Right ventricle myocardium inferior (tissue), 1 donor: Measurements from ENCODE around the gene MARK4. TPM values are rescaled to one million over a fixed set of nuclear protein-coding genes. Genes with fewer than 3 reads are reported as not detected.
"Not testable (repeated sequence)": the region's sequence is repeated elsewhere in the genome, so short reads cannot be mapped to it uniquely, and the experiment has no call there.

Experiments used
- ATAC-seq: fragments of 200-7000 bp; cut with Tn5 transposase; one replicate; pipeline ENCODE4 v1.9.1; 2020; ENCODE audit warnings: mild to moderate bottlenecking, moderate library complexity
- DNase-seq: peaks from one replicate; pipeline ENCODE4 v3.0.0; 2021; ENCODE audit errors: missing footprints
- intact Hi-C: fragments of 100-400 bp; cut with DNase I; formaldehyde crosslinking; loops from one replicate; pipeline ENCODE4 v1.11.0; 2022
- long read RNA-seq: library from polyadenylated mRNA; unstranded; transcript quantifications from one replicate; pipeline ENCODE4 v2.0.0, GENCODE V29; 2021
- total RNA-seq: library from RNA; stranded (reverse); fragmentation: NEBNext Ultra II Directional; extraction: Animal tissue kit (Norgen Biotek cat#: 25700); gene quantifications from one replicate; pipeline ENCODE4 v1.2.1, GENCODE V29; 2021
- donor health status: DM: no; HTN: yes; CAD: no; lungs with severe emphysema.

MARK4 gene
- total RNA-seq: 24.8 TPM
- long read RNA-seq, full-length matches to known transcripts: 1 of 13 reads
- long read RNA-seq, partial matches to known transcripts: 9 of 13 reads
- long read RNA-seq, other reads (novel, unspliced or antisense): 3 of 13 reads

DNA sequence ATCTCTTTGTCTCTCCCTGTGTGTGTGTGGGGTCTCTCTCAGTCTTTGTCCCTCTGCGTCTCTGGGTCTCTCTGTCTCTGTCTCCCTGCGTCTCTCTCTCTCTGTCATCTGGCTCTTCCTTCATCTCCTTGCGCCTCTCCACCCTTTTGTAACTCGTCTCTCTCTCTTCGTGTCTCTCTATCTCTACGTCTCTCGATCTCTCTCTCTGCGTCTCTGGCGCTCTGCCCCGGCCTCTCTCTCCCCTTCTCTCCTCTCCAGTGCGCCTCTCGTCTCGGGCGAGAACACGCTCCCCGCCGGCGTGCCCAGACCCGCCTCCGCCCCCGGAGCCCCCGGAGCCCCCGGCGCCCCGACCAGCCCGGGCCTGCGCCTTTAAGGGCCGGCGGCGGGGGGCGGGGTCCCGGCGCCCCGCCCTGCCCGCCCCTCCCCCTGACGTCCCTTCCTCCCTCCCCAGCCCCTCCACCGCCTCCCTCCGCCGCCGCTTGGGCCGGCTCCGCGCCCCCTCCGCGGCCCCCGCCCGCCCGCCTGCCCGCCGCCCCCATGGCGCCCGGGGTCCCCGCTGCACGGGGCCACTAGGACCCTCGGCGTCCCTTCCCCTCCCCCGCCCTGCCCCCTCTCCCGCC, at the start of gene MARK4:
TSS of gene MARK4 (plus strand) at position 440 of the 620 bp plus-strand sequence. CDS start 318 bp downstream, outside the sequence.
- ATAC-seq (peak; percentile 70), DNase-seq (peak; percentile 78)
- intact Hi-C loops: no loop called here

GRCh38 chr19:45202637-45203036, 48.4 kb upstream of the MARK4 start:
- intact Hi-C loops: loop anchor here (10.0 kb wide), 1 partner anchor 142 kb away; the partner anchor contains the start of gene KLC3
- ATAC-seq (no peak), DNase-seq (no peak)

GRCh38 chr19:45205810-45206209, 45.3 kb upstream of the MARK4 start:
- intact Hi-C loops: loop anchor here (10.0 kb wide), 1 partner anchor 139 kb away; the partner anchor contains the start of gene KLC3
- no peak for ATAC-seq
- DNase-seq: no peak

- no peak for ATAC-seq
- intact Hi-C loops: loop anchor here (10.0 kb wide), 1 partner anchor 138 kb away; the partner anchor contains the start of gene KLC3
- DNase-seq: no peak
These were observed 44.7 kb upstream of the MARK4 start for GRCh38 chr19:45206328-45206727.

GRCh38 chr19:45211751-45212381, 39.2 kb upstream of the MARK4 start:
- intact Hi-C loops: loop anchor here (5.0 kb wide), 1 partner anchor 35 kb away; the partner anchor contains the start of gene EXOC3L2
- DNase-seq (peak; percentile 81), ATAC-seq (peak; percentile 52)

GRCh38 chr19:45213031-45213430, 38.0 kb upstream of the MARK4 start:
- DNase-seq (no peak), ATAC-seq (no peak)
- intact Hi-C loops: loop anchor here (5.0 kb wide), 1 partner anchor 34 kb away; the partner anchor contains the start of gene EXOC3L2

GRCh38 chr19:45215391-45216191, 35.5 kb upstream of the MARK4 start:
- no peak for ATAC-seq

GRCh38 chr19:45216667-45217066, 34.4 kb upstream of the MARK4 start:
- ATAC-seq: no peak
- intact Hi-C loops: no loop called here
- no peak for DNase-seq

More at GRCh38 chr19:45215391-45216191, 35.5 kb upstream of the MARK4 start:
- DNase-seq: no peak
- intact Hi-C loops: no loop called here

- ATAC-seq: no peak
These were observed 33.7 kb upstream of the MARK4 start for GRCh38 chr19:45217193-45217956.

DNA sequence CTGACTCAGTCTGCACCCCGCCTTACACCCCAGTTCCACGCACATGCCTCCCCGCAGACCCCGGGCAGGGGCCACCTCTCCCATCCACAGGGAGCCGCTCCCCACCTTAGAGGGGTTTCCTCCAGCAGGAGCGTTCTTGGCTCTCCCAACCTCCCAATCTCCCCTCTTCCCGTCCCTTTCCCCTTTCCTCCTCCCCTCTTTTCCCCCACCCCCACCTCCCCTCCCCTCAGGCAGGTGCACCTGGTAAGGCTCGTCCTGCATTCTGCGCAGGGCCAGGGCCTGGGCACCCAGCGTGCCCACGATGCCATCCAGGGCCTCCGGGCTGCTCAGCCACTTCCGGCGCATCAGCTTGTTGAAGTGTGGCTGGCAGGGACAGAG, 33.1 kb upstream of the MARK4 start:
- intact Hi-C loops: no loop called here
- DNase-seq (no peak), ATAC-seq (no peak)

More at GRCh38 chr19:45217193-45217956, 33.7 kb upstream of the MARK4 start:
- intact Hi-C loops: no loop called here
- DNase-seq: no peak

DNA sequence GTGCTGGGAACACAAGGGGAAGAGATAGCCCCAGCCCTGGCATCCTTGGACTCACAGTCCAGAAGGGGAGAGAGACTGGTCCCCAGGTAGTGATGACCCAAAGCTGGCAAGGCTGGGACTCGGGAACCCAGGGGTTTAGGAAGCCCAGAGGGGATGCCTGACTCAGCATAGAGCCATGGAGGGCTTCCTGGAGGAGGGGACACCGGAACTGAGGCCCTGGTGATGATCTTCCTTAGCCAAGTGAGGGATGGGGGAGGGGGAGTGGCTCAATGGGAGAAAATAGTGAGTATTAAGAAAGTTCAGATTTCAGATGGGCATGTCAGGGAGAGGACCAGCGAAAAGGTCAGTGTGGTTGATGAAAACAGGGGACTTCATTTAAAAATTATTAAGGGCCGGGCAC, 32.6 kb upstream of the MARK4 start:
- intact Hi-C loops: no loop called here
- DNase-seq (no peak), ATAC-seq (no peak)

DNA sequence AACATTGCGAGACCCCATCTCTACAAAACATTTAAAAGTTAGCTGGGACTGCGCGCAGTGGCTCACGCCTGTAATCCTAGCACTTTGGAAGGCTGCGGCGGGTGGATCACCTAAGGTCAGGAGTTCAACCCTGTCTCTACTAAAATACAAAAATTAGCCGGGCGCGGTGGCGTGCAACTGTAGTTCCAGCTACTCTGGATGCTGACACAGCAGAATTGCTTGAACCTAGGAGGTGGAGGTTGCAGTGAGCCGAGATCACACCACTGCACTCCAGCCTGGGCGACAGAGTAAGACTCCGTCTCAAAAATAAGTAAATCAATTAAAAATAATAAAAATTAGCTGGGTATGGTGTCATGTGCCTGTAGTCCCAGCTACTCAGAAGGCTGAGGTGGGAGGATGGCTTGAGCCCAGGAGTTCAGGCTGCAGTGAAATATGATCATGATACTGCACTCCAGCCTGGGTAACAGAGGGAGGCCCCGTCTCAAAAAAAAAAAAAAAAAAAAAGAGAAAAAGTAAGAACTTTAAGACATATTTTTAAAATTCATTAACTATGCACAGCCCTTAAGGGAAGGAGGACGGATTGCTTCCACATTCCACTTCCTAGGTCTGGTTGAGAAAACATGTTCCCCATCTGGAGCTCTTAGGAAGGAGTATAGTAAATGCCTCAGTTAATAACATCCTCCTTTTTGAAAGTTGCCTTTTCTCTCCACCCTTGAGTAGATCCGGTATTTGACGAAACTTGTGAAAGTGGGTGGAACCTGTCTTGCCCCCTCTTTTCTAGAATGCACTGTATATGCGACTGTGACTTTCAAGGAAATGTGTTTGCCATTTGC, 31.9 kb upstream of the MARK4 start:
- intact Hi-C loops: no loop called here
- DNase-seq (no peak), ATAC-seq (no peak)

DNA sequence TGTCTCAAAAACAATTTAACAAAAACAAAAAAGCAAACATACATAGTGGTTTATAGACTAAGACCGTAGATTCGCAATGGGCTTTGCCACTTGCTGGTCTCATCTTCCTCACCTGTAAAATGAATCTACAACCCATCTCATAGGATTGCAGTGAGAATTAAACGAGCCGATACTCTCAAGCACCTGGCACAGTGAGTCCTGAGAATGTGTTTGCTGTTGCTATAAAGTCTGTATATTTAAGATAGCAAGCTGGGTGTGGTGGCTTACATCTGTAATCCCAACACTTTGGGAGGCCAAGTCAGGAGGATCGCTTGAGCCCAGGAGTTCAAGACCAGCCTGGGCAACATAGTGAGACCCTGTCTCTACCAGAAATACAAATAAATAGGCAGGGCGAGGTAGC, 28.3 kb upstream of the MARK4 start:
- intact Hi-C loops: no loop called here
- ATAC-seq: no peak
- no peak for DNase-seq

- ATAC-seq: no peak
- intact Hi-C loops: no loop called here
- no peak for DNase-seq
These were observed 27.2 kb upstream of the MARK4 start for GRCh38 chr19:45223879-45224278.

DNA sequence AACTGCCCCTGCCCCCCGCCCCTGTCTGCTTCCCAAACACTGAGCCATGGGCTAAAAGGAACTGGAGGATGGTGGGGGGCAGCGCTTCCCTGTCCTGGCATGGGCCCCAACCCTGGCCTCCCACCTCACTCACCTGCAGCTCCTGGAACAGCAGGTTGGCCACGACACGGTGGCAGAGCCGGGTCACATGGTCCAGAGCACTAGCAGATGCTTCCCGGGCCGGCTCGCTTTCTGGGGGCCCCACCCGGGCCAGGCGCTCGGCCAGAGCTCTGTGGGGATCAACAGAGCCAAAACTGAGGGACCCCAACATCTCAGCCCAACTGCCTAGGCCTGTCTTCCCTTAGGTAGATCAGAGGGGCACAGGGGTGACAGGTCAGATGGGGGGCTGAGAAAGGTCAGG, 26.4 kb upstream of the MARK4 start:
- no peak for DNase-seq
- intact Hi-C loops: no loop called here
- ATAC-seq: no peak

DNA sequence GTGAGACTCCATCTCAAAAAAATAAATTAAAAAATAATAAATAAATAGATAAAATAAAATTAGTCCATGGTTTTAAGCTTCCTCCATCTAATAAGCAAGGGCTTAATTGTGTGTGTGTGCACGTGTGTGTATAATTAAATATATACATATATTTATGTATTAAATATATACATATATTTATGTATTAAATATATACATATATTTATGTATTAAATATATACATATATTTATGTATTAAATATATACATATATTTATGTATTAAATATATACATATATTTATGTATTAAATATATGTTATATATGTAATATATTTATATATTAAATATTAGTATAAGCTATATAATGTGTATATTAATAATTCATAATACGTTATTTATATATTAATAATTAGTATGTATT, 22.0 kb upstream of the MARK4 start:
- ATAC-seq, DNase-seq, intact Hi-C loops: not testable (repeated sequence)

DNA sequence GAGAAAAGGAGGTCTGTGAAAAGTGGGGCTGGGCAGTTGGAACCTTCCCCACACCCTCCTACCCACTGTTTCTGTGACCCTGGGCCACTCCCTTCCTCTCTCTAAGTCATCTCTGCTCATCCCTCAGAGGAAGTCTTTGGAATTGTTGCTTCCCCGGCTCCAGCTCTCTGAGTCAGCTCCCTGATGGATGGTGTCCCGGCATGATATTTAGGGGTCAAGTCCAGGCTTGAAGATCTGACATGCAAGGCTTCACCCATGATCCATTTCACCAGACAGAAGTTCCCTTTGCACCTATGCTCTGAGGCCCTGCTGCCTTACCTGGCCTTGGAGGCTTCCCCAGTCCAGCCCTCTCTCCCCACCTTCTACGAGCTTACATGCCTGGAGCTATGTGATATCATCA, 19.2 kb upstream of the MARK4 start:
- ATAC-seq (no peak), DNase-seq (no peak)
- intact Hi-C loops: no loop called here
